ENCODE data around the gene ANO2. TPM values are rescaled to one million over a fixed set of nuclear protein-coding genes. Genes with fewer than 3 reads are reported as not detected.
A peak's percentile ranks its signal among the peaks of the same experiment; 100 is the strongest.

The ANO2 gene
- total RNA-seq, 1 donor from 2014 or later: 20.1 TPM

GRCh38 chr12:5730962-5731361 lies 214.1 kb downstream of the ANO2 start:
- H3K9me3 ChIP-seq: no peaks in the 10 kb centered on the region
- H3K4me1 ChIP-seq: no peaks in the 10 kb centered on the region
- no peak overlapping the region for H3K4me3 ChIP-seq
- DNase-seq (ENCODE audit: low spot score in 2 of 2): no peak
- no peak for TF ChIP-seq CTCF (IDR thresholded peaks at IDR 0.05)
- H3K36me3 ChIP-seq: no peaks in the 10 kb centered on the region
- no peak overlapping the region for H3K27ac ChIP-seq
- intact Hi-C loops (cut with DNase I): no loop called here
- no peaks in the 10 kb centered on the region for H3K27me3 ChIP-seq

- H3K36me3 ChIP-seq: no peaks in the 10 kb centered on the region
- intact Hi-C loops (cut with DNase I): no loop called here
These were observed 221.3 kb downstream of the ANO2 start for GRCh38 chr12:5723711-5724252.

GRCh38 chr12:5723071-5723470 lies 222.0 kb downstream of the ANO2 start:
- Histone ChIP-seq H3K27ac (no peak overlapping the region), H3K4me1 (no peaks in the 10 kb centered on the region), H3K36me3 (no peaks in the 10 kb centered on the region), H3K27me3 (no peaks in the 10 kb centered on the region), H3K4me3 (no peak overlapping the region), H3K9me3 (no peaks in the 10 kb centered on the region)
- intact Hi-C loops (cut with DNase I): no loop called here
- DNase-seq (ENCODE audit: low spot score in 2 of 2): no peak
- TF ChIP-seq CTCF (IDR thresholded peaks at IDR 0.05): no peak

More at GRCh38 chr12:5723711-5724252, 221.3 kb downstream of the ANO2 start:
- Histone ChIP-seq H3K27me3 (no peaks in the 10 kb centered on the region), H3K4me1 (no peaks in the 10 kb centered on the region), H3K9me3 (no peaks in the 10 kb centered on the region), H3K4me3 (no peak overlapping the region), H3K27ac (no peak overlapping the region)
- DNase-seq (ENCODE audit: low spot score in 2 of 2): no peak
- TF ChIP-seq CTCF (IDR thresholded peaks at IDR 0.05): no peak

GRCh38 chr12:5720381-5721005 lies 224.6 kb downstream of the ANO2 start:
- Histone ChIP-seq H3K27me3 (no peaks in the 10 kb centered on the region), H3K4me3 (no peak overlapping the region), H3K4me1 (peaks cover 0 to 11% of the 10 kb centered on the region in 2 donors), H3K9me3 (no peaks in the 10 kb centered on the region), H3K27ac (peak overlapping the region; percentile 63 to 65), H3K36me3 (no peaks in the 10 kb centered on the region)
- no peak for TF ChIP-seq CTCF (IDR thresholded peaks at IDR 0.05)
- intact Hi-C loops (cut with DNase I): no loop called here
- no peak for DNase-seq (ENCODE audit: low spot score in 2 of 2)

- intact Hi-C loops (cut with DNase I): loop anchor here (5.0 to 10.0 kb wide), 2 partner anchors 294 to 819 kb away; no protein-coding TSS in a partner anchor
- H3K27ac ChIP-seq: no peak overlapping the region
- TF ChIP-seq CTCF (IDR thresholded peaks at IDR 0.05): no peak
- H3K9me3 ChIP-seq: no peaks in the 10 kb centered on the region
- DNase-seq (ENCODE audit: low spot score in 2 of 2): no peak
- no peaks in the 10 kb centered on the region for H3K27me3 ChIP-seq
- peaks cover 0 to 14% of the 10 kb centered on the region in 2 donors for H3K4me1 ChIP-seq
- H3K4me3 ChIP-seq: no peak overlapping the region
- no peaks in the 10 kb centered on the region for H3K36me3 ChIP-seq
These were observed 226.4 kb downstream of the ANO2 start for GRCh38 chr12:5718680-5719079.

Measured in ascending aorta (tissue), 2 donors.